Stomach (tissue), 9 donors: ENCODE measurements around the gene CERK. TPM values are rescaled to one million over a fixed set of nuclear protein-coding genes. Genes with fewer than 3 reads are reported as not detected.
A peak's percentile ranks its signal among the peaks of the same experiment; 100 is the strongest.

ENCODE experiments used
- DNase-seq, 2 donors: peaks; one replicate each; pipeline versions ENCODE4 v3.0.0 to v3.0.0-alpha.2; 2013 to 2019
- H3K27ac ChIP-seq, 5 donors: fragments of 200-600 bp in 4 of 5; sonication (generic) in 4 of 5; one replicate each; pipeline ENCODE4 v1.5.1; 2013 to 2019; ENCODE audit warnings: mild to moderate bottlenecking in 1 of 5, moderate library complexity in 1 of 5
- H3K27me3 ChIP-seq, 3 donors: fragments of 200-600 bp; sonication (generic); one replicate each; pipeline ENCODE4 v1.5.1; 2017 to 2019; ENCODE audit warnings: mixed run types in 1 of 3
- H3K36me3 ChIP-seq, 4 donors: fragments of 200-600 bp; sonication (generic); 1 replicate in 3 of 4; 2 replicates in 1 of 4; pipeline ENCODE4 v1.5.1; 2016 to 2019
- H3K4me1 ChIP-seq, 4 donors: fragments of 200-600 bp; sonication (generic); one replicate each; pipeline ENCODE4 v1.5.1; 2016 to 2019
- H3K4me3 ChIP-seq, 4 donors: fragments of 200-600 bp; sonication (generic) in 3 of 4; one replicate each; pipeline ENCODE4 v1.5.1; 2016 to 2019; ENCODE audit warnings: mild to moderate bottlenecking in 1 of 4
- H3K9me3 ChIP-seq, 4 donors: fragments of 200-600 bp; sonication (generic); one replicate each; pipeline ENCODE4 v1.5.1; 2016 to 2019
- CTCF ChIP-seq, 7 experiments: fragments of 450-650 bp in 4 of 7; fragments of 200-600 bp in 3 of 7; sonication (generic) in 3 of 7; IDR thresholded peaks; one replicate each; pipeline ENCODE4 v1.5.1; 2016 to 2019; ENCODE audit warnings: antibody characterized with exemption in 7 of 7, control low read depth in 2 of 7, mild to moderate bottlenecking in 1 of 7
- EP300 ChIP-seq: sonication (generic); formaldehyde crosslinking; IDR thresholded peaks from one replicate; pipeline ENCODE4 v1.6.1; 2017; ENCODE audit warnings: antibody characterized with exemption
- POLR2A ChIP-seq, 4 donors: fragments of 450-650 bp; IDR thresholded peaks; one replicate each; pipeline ENCODE4 v1.6.1; 2016; ENCODE audit warnings: antibody characterized with exemption in 4 of 4, control low read depth in 2 of 4, mild to moderate bottlenecking in 1 of 4, moderate library complexity in 1 of 4
- POLR2AphosphoS5 ChIP-seq, 3 donors: sonication (generic); formaldehyde crosslinking; IDR thresholded peaks; one replicate each; pipeline ENCODE4 v1.6.1; 2016; ENCODE audit warnings: antibody characterized with exemption in 3 of 3
- WGBS, 5 donors: extraction: QIAGEN DNeasy Blood & Tissue Kit in 3 of 5; methylation state at CpG; one replicate each; pipeline versions ENCODE4 v1.1.5 to v1.1.7; 2013 to 2018; 5-methylcytosine and 5-hydroxymethylcytosine counted together
- intact Hi-C: fragments of 100-400 bp; cut with DNase I; formaldehyde crosslinking; loops from one replicate; pipeline ENCODE4 v1.15.1; 2023; ENCODE audit warnings: low total_unique reads
- polyA plus RNA-seq, 3 donors: library from polyadenylated mRNA; stranded (reverse); fragments of 200-250 nt; gene quantifications; one replicate each; pipeline ENCODE4 v1.2.3, GENCODE V29; 2013
- total RNA-seq, 5 donors: library from RNA; depleted of rRNA; stranded (reverse); fragments of >200 nt; gene quantifications; one replicate each; pipeline versions ENCODE4 v1.1.0 to v1.2.3, GENCODE V29; 2014 to 2016
- donor health status: healthy with polysubstance abuse.
- donor health status: Bipolar disorder and iron deficiency.
- donor health status: healthy.

The CERK gene
- total and polyA plus RNA-seq, 8 donors, result 12.5 to 59.4 (median 31.5) TPM

- TF ChIP-seq POLR2AphosphoS5 (IDR thresholded peaks at IDR 0.05), result no peak
- TF ChIP-seq EP300, result no peak
- no peak for TF ChIP-seq POLR2A (IDR thresholded peaks at IDR 0.05)
- no peak for TF ChIP-seq CTCF (IDR thresholded peaks at IDR 0.05)
- H3K27ac ChIP-seq, result no peak overlapping the region
- H3K4me1 ChIP-seq, result peaks cover 25 to 60% (median 49%) of the 10 kb centered on the region in 4 donors
- peaks cover 0 to 24% (median 0%) of the 10 kb centered on the region in 3 donors for H3K27me3 ChIP-seq
- 84 to 89% (median 84%) methylated on average over 11 of the region's 11 CpGs for WGBS, 5 donors
- H3K36me3 ChIP-seq, result no peaks in the 10 kb centered on the region
- intact Hi-C loops, result no loop called here
- H3K9me3 ChIP-seq, result no peaks in the 10 kb centered on the region
- H3K4me3 ChIP-seq, result no peak overlapping the region
- no peak for DNase-seq
These were observed 8.6 kb upstream of the CERK start for GRCh38 chr22:46746620-46747019.

- H3K9me3 ChIP-seq, result no peaks in the 10 kb centered on the region
- intact Hi-C loops, result no loop called here
- WGBS, 5 donors, result 71 to 84% (median 83%) methylated on average over 5 of the region's 5 CpGs
- no peaks in the 10 kb centered on the region for H3K36me3 ChIP-seq
- peaks cover 0 to 24% (median 0%) of the 10 kb centered on the region in 3 donors for H3K27me3 ChIP-seq
- no peak overlapping the region for H3K4me3 ChIP-seq
- H3K27ac ChIP-seq, result no peak overlapping the region
- TF ChIP-seq EP300 (no peak), POLR2A (IDR thresholded peaks at IDR 0.05) (no peak), CTCF (IDR thresholded peaks at IDR 0.05) (no peak), POLR2AphosphoS5 (IDR thresholded peaks at IDR 0.05) (no peak)
- no peak for DNase-seq
- H3K4me1 ChIP-seq, result peaks cover 23 to 55% (median 49%) of the 10 kb centered on the region in 4 donors
These were observed 8.1 kb upstream of the CERK start for GRCh38 chr22:46746192-46746591.

- intact Hi-C loops, result no loop called here
These were observed 6.5 kb upstream of the CERK start for GRCh38 chr22:46744581-46744980.

GRCh38 chr22:46742576-46743221, 4.6 kb upstream of the CERK start:
- Histone ChIP-seq H3K4me3 (no peak overlapping the region), H3K4me1 (peaks cover 25 to 56% (median 46%) of the 10 kb centered on the region in 4 donors), H3K36me3 (no peaks in the 10 kb centered on the region), H3K9me3 (no peaks in the 10 kb centered on the region), H3K27ac (peak overlapping the region in 2 of 5 donors; percentile 2 to 34), H3K27me3 (peaks cover 0 to 13% (median 0%) of the 10 kb centered on the region in 3 donors)
- WGBS, 5 donors, result 53 to 63% (median 56%) methylated on average over 5 to 6 of the region's 6 CpGs
- intact Hi-C loops, result no loop called here
- DNase-seq, result no peak
- TF ChIP-seq POLR2A (IDR thresholded peaks at IDR 0.05) (no peak), CTCF (IDR thresholded peaks at IDR 0.05) (no peak), EP300 (no peak), POLR2AphosphoS5 (IDR thresholded peaks at IDR 0.05) (no peak)

More at GRCh38 chr22:46744581-46744980, 6.5 kb upstream of the CERK start:
- Histone ChIP-seq H3K4me3 (no peak overlapping the region), H3K4me1 (peaks cover 18 to 54% (median 48%) of the 10 kb centered on the region in 4 donors), H3K27me3 (peaks cover 0 to 20% (median 0%) of the 10 kb centered on the region in 3 donors), H3K9me3 (no peaks in the 10 kb centered on the region), H3K27ac (peak overlapping the region in 1 of 5 donors; percentile 8), H3K36me3 (no peaks in the 10 kb centered on the region)
- WGBS, 5 donors, result 63 to 76% (median 66%) methylated on average over 6 of the region's 6 CpGs
- peak; percentile 55 to 70 for DNase-seq
- no peak for TF ChIP-seq CTCF (IDR thresholded peaks at IDR 0.05)
- TF ChIP-seq POLR2A (IDR thresholded peaks at IDR 0.05), result no peak
- no peak for TF ChIP-seq EP300
- TF ChIP-seq POLR2AphosphoS5 (IDR thresholded peaks at IDR 0.05), result no peak
